Islet precursor cell (in vitro differentiated cells): ENCODE results near the gene GJA8.
"Not testable (repeated sequence)": the region's sequence is repeated elsewhere in the genome, so short reads cannot be mapped to it uniquely, and the experiment has no call there.

Experiments used
- DNase-seq: peaks from one replicate; pipeline ENCODE4 v3.0.0-alpha.2; 2018

GJA8 gene

DNA sequence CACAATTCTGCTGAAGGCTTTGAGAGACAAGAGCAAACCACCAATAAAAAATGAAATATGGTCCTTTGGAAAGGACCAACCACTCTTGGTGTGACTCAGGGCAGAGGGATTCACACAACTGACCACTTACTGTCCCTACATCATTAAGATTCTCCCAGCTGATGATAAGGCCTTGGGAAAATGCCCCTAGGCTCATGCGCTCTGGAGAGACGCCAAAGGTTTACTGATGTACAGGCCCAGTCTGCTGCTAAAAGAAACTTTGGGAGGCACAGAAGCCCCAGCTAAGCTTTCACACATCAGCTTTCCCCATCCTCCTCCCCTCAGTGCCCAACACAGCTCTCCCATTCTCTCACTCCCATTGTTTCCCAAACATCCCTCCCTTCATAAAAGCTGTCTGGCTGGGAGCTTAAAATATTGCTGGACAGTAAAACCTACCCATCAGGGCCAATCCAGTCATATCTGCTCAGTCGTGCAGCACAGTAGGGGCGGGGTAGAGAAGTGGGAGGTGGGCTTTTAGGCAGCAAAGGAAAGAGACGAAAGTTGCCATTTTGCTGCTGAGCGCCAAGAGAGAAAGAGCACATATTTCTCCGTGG is at the start of gene GJA8:
Gene GJA8 (plus strand): TSS at position 543 of the 593 bp plus-strand sequence. CDS start 5,161 bp downstream, outside the sequence.
- peak; percentile 76 for DNase-seq

DNA sequence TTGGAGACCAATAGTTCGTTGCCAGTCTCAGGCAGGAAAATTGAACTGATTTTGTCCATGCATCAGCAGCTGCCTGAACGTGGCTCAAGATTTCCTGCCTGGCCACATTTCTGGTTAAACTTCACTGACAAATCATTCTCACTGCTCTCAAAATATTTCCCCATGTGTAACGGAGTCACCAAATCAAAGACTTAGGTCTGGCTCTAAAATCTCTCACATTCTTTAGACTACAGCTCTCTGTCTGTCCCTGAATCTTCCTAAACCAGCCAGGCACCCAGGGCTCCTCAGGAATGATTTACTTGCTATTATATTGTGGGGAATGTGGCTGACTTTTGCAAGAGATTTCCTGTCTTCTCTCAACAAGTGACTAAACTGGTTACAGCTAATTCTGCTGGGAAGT is 49.2 kb upstream of the GJA8 start:
- DNase-seq, result peak; percentile 75

DNA sequence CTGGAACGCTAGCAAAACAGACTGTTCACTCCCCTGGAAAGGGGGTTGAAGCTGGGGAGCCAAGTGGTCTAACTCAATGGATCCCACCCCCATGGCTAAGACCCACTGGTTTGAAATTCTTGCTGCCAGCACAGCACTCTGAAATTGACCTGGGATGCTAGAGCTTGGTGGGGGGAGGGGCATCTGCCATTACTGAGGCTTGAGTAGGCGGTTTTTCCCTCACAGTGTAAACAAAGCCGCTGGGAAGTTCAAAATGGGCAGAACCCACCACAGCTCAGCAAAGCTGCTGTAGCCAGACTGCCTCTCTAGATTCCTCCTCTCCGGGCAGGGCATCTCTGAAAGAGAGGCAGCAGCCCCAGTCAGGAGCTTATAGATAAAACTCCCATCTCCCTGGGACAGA is 47.6 kb upstream of the GJA8 start:
- DNase-seq, result not testable (repeated sequence)

DNA sequence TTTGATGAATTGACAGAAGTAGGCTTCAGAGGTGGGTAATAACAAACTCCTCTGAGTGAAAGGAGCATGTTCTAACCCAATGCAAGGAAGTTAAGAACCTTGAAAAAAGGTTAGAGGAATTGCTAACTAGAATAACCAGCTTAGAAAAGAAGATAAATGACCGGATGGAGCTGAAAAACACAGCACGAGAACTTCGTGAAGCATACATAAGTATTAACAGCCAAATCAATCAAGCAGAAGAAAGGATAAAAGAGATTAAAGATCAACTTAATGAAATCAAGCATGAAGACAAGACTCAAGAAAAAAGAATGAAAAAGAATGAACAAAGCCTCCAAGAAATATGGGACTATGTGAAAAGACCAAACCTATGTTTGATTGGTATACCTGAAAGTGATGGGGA is 46.6 kb upstream of the GJA8 start:
- not testable (repeated sequence) for DNase-seq

DNA sequence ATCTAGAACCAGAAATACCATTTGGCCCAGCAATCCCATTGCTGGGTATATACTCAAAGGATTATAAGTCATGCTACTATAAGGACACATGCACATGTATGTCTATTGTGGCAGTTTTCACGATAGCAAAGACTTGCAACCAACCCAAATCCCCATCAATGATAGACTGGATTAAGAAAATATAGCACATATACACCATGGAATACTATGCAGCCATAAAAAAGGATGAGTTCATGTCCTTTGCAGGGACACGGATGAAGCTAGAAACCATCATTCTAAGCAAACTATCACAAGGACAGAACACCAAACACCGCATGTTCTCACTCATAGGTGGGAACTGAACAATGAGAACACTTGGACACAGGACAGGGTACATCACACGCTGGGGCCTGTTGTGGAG is 35.4 kb upstream of the GJA8 start:
- not testable (repeated sequence) for DNase-seq

DNA sequence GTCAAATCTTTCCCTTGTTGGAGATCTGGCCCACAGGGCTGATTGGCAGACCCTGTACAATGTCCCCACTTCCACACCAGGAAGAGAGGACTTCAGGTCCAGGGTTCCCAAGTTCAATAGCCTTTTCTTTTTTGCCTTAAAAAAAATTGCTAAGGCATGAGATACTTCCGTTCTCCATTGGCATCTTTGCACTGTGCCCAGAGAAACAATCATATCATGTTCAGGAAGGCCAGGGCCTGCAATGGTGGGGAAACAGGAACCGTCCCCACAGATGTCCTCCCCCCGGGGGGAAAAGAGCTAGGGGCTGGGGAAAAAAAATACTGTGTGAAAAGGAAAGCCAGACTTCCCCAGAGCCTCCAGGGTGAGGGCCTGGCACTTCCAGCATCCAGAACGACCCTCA is 24.6 kb upstream of the GJA8 start:
- DNase-seq, result no peak

DNA sequence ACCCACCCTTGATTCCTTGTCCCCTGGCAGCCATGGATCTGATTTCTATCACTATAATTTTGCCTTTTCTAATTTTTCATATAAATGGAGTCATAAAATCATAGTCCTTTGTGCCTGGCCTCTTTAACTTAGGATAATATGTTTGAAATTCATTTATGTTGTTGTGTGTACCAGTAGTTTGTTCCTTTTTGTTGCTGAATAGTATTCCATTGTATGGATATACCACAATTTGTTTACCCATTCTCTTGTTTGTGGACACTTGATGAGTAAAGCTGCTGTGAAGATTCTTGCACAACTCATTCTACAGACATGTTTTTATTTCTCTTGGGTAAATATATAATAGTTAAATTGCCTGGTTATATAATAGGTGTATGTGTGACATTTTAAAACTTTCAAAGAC is 22.7 kb upstream of the GJA8 start:
- DNase-seq, result no peak

DNA sequence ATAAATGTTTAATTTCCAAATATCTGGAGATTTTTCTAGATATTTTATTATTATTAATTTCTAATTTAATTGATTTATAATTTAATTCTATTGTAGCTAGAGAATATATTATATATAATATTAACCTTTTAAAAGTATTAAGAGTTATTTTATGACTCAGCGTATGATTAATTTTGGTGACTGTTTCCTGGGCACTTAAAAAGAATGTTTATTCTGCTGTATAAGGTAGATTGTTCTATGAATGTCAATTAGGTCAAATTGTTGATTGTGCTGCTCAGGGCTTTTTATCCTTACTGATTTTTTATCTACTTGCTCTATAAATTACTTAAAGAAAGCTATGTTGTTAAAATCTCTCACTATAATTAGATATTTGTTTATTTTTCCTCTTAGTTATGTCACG is 20.1 kb upstream of the GJA8 start:
- no peak for DNase-seq

DNA sequence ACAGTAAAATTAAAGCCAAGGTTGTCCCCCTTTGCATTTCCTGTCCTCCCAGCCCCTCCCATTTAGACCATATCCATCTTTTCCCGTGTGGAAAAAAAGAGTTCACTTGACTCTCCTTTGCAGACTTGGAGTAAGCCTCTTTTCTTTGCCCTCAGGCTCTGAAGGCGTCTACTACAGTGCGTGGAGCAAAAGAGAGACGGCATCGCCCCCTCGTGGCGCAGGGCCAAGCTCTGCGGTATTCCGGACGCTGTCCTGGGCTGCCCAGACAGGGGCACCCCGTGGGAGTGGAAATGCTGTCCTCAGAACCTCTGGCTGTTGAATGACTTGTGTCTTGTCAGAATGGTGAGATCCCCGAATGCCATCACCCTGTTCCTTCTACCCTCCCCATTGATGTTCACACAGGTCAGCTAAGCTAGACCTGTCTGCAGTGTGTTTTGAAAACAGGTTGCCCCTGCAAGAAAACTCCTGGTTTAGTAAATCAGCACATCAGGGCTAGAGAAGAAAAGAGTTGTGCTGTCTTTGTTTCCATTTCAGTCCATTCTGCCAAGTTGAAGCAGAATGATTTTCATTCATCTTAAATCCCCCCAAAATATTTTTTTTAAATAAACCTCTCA is 12.3 kb upstream of the GJA8 start:
- peak; percentile 92 for DNase-seq

DNA sequence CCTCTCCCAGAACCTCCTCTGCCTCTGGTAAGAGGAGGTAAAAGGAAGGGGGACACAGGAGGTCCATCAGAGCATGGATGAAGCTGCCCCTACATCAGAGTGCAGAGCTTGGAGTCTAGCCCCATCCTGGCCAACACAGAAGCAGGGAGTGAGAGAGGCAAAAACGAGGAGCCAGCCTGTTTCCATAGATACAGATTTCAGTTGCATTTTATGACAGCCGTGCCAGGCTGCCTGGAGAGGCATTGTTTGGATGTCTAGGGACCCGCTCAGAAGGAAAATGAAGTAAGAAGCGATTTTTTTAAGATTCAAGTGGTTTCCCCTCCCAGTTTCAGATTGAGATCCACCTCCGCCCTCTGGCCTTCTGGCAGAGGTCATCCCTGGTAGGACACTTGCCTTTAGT is 11.5 kb upstream of the GJA8 start:
- no peak for DNase-seq

DNA sequence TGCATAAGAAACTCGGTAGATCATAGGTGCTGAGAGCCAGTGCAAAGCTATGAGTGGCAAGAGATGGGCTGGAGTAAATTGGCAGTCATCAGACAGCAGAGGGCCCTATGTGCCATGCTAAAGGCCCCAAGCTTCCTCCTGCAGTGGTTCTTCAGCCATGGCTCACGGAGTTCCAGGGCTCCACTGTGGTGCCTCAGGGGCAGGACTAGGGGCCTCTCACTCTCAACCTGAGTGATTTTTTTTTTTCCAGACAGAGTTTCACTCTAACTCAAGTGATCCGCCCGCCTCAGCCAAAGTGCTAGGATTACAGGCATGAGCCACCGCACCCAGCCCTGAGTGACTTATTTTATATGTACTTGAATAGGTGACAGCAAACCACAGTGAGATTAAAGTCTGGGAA is 10.4 kb upstream of the GJA8 start:
- no peak for DNase-seq

DNA sequence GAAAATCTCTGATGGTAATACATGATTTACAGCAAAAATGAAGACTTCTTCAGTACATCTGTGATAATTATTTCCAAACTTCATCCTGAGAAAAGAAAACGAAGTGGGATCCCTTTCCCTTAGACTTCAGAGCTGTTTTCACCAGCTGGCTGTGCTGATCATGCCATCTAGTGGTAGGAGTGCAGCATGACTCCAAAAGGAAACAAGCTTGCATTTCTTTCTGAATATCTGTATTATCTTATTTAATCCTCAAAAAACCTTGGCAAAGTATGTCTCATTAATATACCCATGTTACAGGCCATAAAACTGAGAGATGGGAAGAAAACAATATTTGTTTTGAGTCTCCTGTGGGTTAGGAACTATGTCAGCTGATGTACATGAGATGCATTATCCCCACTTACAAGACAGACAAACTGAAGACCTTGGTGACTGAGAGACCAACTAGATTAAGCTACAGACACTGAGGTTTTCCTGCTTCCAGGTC is 9.8 kb upstream of the GJA8 start:
- DNase-seq, result no peak

DNA sequence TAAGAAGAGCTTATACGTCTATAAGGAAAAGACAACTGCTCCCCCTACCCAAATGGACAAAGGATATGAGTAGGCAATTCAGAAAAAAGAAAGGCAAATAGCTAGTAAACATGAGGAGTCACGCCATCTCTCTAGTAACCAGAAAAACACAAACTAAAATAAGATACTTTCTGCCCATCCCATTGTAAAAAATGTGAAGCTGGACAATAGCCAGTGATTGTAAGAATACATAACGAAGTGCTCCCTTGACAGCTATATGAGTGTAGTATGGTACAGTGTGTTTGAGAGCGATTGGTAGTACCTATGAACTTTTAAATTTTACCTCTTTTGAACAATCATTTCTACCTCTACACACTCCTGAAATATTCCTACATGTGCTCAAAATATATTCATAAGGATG is 7.5 kb upstream of the GJA8 start:
- DNase-seq, result no peak

DNA sequence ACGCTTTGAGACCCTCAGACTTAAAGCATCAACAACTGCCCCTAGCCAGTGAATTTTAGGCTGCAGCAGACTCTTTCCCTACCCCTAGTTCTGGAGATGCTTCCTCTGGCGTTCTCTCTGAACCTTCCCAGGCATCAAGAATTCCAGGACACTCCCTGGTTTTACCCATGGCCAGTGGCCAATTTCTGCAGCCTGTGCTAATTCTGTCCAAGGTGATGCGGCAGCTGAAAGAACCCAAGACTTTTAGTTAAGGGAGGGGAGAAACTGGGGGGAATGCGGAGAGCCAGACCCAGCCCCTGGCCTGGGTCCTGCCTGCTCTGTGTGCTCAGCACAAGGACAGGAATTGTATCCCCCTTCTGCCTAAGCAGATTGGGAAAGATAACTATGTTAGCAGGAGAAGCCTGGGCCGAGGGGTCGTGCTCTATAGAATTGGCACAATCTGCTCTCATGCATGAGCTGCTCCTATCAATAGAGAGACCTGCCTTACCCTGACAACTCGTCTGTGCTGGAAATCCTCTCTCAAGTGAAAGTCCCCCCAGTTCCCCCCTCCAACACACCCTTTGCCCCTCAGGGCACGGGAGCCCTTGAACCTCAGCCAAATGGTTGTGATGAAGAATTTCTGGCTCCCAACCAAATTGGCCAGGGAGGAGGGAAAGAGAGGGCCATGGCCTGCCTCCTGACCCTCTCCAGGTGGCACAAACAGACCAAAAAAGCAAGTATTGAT is 5.4 kb upstream of the GJA8 start:
- DNase-seq, result no peak

DNA sequence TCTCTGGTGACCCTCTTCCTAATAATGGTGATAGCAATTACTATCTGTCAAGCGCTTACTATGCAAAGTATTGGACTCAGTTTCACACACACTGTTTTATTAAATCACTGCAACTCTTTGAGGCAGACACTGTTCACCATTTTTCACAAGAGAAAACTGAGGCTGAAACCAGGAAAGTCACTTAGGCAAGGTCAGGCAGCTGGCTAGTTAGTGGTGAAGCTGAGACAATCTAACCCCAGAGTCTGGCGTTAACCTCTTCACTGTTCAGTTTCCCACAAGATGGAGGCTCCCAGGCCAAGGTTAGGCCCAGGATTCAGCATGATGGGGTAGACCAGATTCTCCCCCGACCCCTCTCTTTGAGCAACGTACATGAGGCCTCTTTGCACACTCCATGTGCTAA is 4.8 kb upstream of the GJA8 start:
- DNase-seq, result no peak

DNA sequence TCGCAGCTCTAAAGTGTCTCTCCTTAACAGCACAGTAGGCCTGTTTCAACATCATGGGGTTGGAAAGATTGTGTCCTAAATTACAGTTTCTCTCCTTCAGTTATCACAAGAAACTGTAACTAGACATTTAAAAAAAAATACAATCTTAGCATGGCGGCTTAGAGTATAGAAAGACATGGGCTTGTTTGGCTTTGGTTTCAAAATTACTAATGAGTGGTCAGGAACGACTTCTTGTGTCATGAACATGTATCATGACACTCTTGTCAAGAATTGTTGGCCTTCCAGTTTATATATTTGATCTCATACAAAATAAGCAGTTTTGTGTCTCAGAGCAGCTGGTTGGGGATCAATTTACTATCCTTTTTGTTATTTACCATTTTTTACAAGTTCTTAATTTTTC is 2.1 kb downstream of the GJA8 start:
- DNase-seq, result no peak

DNA sequence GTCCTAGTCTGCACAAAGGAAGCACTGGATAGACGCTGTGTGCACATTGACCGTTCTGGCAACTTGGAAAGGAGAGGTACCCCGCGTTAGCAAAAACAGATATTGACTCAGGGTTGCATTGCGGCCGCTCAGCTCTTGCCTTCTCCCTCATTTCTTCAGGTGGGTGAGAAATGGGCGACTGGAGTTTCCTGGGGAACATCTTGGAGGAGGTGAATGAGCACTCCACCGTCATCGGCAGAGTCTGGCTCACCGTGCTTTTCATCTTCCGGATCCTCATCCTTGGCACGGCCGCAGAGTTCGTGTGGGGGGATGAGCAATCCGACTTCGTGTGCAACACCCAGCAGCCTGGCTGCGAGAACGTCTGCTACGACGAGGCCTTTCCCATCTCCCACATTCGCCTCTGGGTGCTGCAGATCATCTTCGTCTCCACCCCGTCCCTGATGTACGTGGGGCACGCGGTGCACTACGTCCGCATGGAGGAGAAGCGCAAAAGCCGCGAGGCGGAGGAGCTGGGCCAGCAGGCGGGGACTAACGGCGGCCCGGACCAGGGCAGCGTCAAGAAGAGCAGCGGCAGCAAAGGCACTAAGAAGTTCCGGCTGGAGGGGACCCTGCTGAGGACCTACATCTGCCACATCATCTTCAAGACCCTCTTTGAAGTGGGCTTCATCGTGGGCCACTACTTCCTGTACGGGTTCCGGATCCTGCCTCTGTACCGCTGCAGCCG is 5.4 kb downstream of the GJA8 start:
- no peak for DNase-seq

DNA sequence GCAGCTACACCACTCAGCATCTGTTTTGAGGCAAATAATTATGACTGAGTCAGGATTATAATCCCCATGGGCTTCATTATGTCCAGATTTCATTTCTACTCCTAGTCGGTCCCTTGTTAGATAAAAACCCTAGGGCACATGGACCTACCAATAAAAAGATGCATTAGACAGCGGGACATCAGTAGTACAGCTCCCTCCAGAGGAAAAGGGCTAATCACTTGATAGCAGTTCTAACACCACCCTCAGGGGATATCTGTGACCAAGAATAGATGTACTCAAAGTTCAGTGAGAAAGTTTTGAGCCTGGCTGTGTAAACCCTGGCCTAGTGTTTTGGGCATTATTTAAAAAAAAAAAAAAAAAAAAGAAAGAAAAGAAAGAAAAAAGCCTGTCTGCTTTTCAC is 10.0 kb downstream of the GJA8 start:
- no peak for DNase-seq

DNA sequence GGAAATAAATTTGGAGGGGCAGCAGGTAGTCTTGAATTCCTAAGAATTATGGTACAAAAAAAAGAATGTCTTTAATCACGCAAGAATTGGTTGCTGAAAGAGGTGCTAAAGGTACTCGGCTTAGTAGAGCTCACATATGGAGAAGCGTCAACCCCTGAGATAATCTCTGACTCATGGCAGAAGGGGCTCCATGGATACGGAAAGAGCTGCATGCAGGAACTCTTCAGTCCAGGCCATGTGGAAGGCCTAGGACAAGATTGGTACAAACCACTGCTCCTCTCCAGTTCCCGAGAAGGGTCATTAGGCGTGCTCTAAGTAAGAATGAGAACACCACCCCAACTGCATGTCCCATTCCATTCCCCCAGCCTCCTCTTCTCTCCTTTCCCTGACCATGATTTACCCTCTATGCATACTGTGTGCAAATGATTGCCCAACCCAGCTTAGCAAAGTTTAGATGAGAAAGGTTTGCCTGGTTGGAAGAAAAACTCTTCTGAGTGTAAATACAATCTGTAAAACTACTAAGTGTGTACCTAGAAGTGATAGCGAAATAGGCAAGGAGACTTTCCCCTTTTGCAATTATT is 10.9 kb downstream of the GJA8 start:
- no peak for DNase-seq

DNA sequence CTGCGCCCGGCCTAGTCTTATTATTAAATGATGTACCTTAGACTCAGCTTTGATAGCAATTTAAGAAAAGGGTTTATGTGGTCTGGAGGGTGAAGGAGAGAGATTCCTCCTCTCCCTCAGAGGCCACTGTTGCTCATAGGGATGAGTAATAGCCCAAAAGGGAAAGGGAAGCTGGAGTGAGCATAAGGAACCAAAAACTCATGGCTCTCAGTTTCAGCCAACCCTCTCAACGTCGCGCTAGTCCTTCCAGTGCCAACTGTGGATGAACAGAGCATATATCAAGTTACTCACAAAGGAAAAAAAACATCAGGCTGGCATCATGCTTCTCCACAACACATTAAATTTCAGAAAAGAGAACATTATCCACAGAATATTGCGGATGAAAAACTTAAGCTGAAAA is 17.3 kb downstream of the GJA8 start:
- no peak for DNase-seq

DNA sequence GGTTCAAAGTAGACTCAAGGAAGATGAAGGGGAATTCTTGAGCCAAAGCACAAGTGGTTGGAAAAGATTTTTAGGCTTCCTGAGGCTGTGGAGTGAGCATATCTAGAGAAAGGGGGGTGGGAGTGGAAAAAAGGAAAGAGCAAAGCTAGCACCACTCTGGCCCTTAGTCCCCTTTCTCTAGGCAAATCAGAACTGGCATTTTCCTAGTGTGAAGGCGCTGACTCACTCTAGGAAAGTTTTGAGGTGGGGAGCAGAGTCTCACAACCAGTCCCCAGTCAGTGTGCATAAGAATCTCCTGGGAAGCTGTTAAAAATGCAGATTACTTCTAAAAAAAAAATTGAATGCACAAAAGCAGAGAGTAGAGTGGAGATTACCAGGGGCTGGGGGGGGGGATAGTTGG is 22.2 kb downstream of the GJA8 start:
- no peak for DNase-seq

DNA sequence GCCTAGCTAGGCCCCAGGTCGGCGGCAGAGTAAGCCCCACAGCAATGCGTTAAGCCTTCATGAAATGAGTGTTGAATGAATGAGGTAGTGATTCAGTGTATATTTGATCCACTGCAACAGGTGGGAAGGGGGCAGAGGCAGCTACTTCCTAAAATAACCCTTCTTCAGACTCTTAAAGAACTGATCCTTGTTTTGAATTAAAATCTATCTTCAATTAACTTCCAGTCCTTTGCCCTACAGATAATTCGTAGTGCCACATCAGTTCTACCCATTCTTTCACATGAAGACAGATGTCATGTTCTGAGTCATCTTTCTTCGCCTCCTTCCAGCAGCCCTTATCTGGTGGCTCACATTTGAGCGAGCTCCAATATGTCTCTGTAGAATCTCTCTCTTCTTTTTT is 24.6 kb downstream of the GJA8 start:
- DNase-seq, result not testable (repeated sequence)

DNA sequence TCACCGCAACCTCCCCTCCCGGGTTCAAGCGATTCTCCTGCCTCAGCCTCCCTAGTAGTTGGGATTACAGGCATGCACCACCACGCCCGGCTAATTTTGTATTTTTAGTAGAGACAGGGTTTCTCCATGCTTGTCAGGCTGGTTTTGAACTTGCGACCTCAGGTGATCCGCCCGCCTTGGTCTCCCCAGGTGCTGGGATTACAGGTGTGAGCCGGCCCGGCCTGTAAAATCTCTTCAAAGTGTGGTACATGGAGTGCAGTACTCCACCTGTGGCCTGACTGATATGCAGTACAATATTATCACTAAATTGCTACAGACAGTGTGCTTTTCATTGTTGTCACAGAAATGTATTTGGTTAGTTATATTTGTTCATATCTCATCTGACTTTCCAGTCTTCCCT is 25.1 kb downstream of the GJA8 start:
- DNase-seq, result not testable (repeated sequence)
